ENCODE data around the gene UBA5. TPM values are rescaled to one million over a fixed set of nuclear protein-coding genes. Genes with fewer than 3 reads are reported as not detected.

UBA5 gene
- total and polyA plus RNA-seq, 2 of the 13 experiments (the other 11 are each of a cell fraction or from before 2014, with no cell fraction given) = 30.2 to 46.8 TPM

- WGBS (ENCODE audit: low lambda C conversion rate) = 100% methylated on average over 1 of the region's 1 CpG
- POLR2A ChIA-PET = no interaction called here
- Histone ChIP-seq H3K27me3 (ENCODE audit: control insufficient read depth in 1 of 2, insufficient read depth in 2 of 2, low read length in 2 of 2) (no peaks in the 10 kb centered on the region), H3K4me3 (replicated peaks in 1 of 3; ENCODE audit: insufficient read depth in 1 of 3, low read depth in 2 of 3, low read length in 3 of 3) (no peak overlapping the region), H3K36me3 (replicated peaks in 1 of 2; ENCODE audit: control insufficient read depth in 1 of 2, insufficient read depth in 2 of 2, low read length in 2 of 2) (peaks cover 2 to 13% of the 10 kb centered on the region in 2 experiments; a peak in 2 of 5 replicates), H2AFZ (ENCODE audit: low read length) (no peak overlapping the region), H3K4me1 (ENCODE audit: insufficient read depth, low read length) (no peaks in the 10 kb centered on the region), H3K79me2 (ENCODE audit: insufficient read depth, low read length) (no peaks in the 10 kb centered on the region), H3K9ac (ENCODE audit: insufficient read depth, low read depth, low read length) (no peak overlapping the region), H3K4me2 (ENCODE audit: low read depth, low read length) (no peak overlapping the region), H3K9me3 (ENCODE audit: low read length) (no peaks in the 10 kb centered on the region), H4K20me1 (ENCODE audit: insufficient read depth, low read length) (no peaks in the 10 kb centered on the region), H3K27ac (ENCODE audit: extremely low read length, insufficient read depth, low read length) (no peak overlapping the region)
- CTCF ChIA-PET (ENCODE audit: low intra/inter-chr PET ratio, low total read pairs) = no interaction called here
- BruUV-seq (replicated peaks) = no TSS peak
- intact Hi-C loops (cut with micrococcal nuclease; ENCODE audit: unreplicated experiment) (no loop called here), in situ Hi-C loops (cut with HindIII; ENCODE audit: extremely low pct_ligation_motif_present, low pct_unique_long_range_greater_than_20kb) (no loop called here)
- ATAC-seq = no peak
- FAIRE-seq = no peak
- DNase-seq (ENCODE audit: low spot score) = no peak
- TF ChIP-seq ARHGAP35 (CRISPR knock-in tag; IDR thresholded peaks at IDR 0.05; ENCODE audit: borderline replicate concordance) (no peak), CERS6 (CRISPR knock-in tag; IDR thresholded peaks at IDR 0.05) (no peak), MTF1 (CRISPR knock-in tag; IDR thresholded peaks at IDR 0.05) (no peak), SUZ12 (IDR thresholded peaks at IDR 0.05; ENCODE audit: low read depth, low read length) (no peak), TOPORS (CRISPR knock-in tag; IDR thresholded peaks at IDR 0.05) (no peak), ZNF569 (CRISPR knock-in tag; IDR thresholded peaks at IDR 0.05; ENCODE audit: borderline replicate concordance) (no peak), ZNF567 (CRISPR knock-in tag; IDR thresholded peaks at IDR 0.05; ENCODE audit: borderline replicate concordance) (no peak)
Measured at GRCh38 chr3:132616780-132617179, 43.3 kb upstream of the UBA5 start.

GRCh38 chr3:132622148-132622547 is 38.0 kb upstream of the UBA5 start:
- no TSS peak for BruUV-seq (replicated peaks)
- H3K79me2 ChIP-seq (ENCODE audit: insufficient read depth, low read length) = no peaks in the 10 kb centered on the region
- peaks cover 7 to 29% of the 10 kb centered on the region in 2 experiments for H3K36me3 ChIP-seq (replicated peaks in 1 of 2; ENCODE audit: control insufficient read depth in 1 of 2, insufficient read depth in 2 of 2, low read length in 2 of 2)
- H3K27me3 ChIP-seq (ENCODE audit: control insufficient read depth in 1 of 2, insufficient read depth in 2 of 2, low read length in 2 of 2) = no peaks in the 10 kb centered on the region
- 95% methylated on average over 1 of the region's 1 CpG for WGBS (ENCODE audit: low lambda C conversion rate)
- H3K4me1 ChIP-seq (ENCODE audit: insufficient read depth, low read length) = no peaks in the 10 kb centered on the region
- POLR2A ChIA-PET = no interaction called here
- no peak overlapping the region for H3K27ac ChIP-seq (ENCODE audit: extremely low read length, insufficient read depth, low read length)
- no peaks in the 10 kb centered on the region for H3K9me3 ChIP-seq (ENCODE audit: low read length)
- DNase-seq (ENCODE audit: low spot score) (no peak), ATAC-seq (no peak), FAIRE-seq (no peak)
- no peak overlapping the region for H3K4me3 ChIP-seq (replicated peaks in 1 of 3; ENCODE audit: insufficient read depth in 1 of 3, low read depth in 2 of 3, low read length in 3 of 3)
- CTCF ChIA-PET (ENCODE audit: low intra/inter-chr PET ratio, low total read pairs) = no interaction called here
- H4K20me1 ChIP-seq (ENCODE audit: insufficient read depth, low read length) = no peaks in the 10 kb centered on the region
- H2AFZ ChIP-seq (ENCODE audit: low read length) = no peak overlapping the region
- in situ Hi-C loops (cut with HindIII; ENCODE audit: extremely low pct_ligation_motif_present, low pct_unique_long_range_greater_than_20kb) (no loop called here), intact Hi-C loops (cut with micrococcal nuclease; ENCODE audit: unreplicated experiment) (no loop called here)
- H3K9ac ChIP-seq (ENCODE audit: insufficient read depth, low read depth, low read length) = no peak overlapping the region
- H3K4me2 ChIP-seq (ENCODE audit: low read depth, low read length) = no peak overlapping the region
- TF ChIP-seq ATAD3A (CRISPR knock-in tag; IDR thresholded peaks at IDR 0.05) (no peak), USF2 (IDR thresholded peaks at IDR 0.05; ENCODE audit: low read depth, low read length) (no peak), USF2 (CRISPR knock-in tag; IDR thresholded peaks at IDR 0.05; ENCODE audit: borderline replicate concordance) (no peak), BRF2 (CRISPR knock-in tag; IDR thresholded peaks at IDR 0.05) (no peak), ZNF770 (CRISPR knock-in tag; IDR thresholded peaks at IDR 0.05) (no peak), SNAPC5 (CRISPR knock-in tag; IDR thresholded peaks at IDR 0.05; ENCODE audit: borderline replicate concordance) (no peak)

Data from HepG2 (cell line).